Gastrocnemius medialis (tissue), 4 donors: ENCODE measurements around the gene CDH18. TPM values are rescaled to one million over a fixed set of nuclear protein-coding genes. Genes with fewer than 3 reads are reported as not detected.

Experiments
- ATAC-seq, 2 donors: fragments of 150-250 bp; one replicate each; pipeline ENCODE4 v1.9.1; 2016
- DNase-seq, 2 donors: peaks; one replicate each; pipeline ENCODE4 v3.0.0-alpha.2; 2019
- H3K27ac ChIP-seq, 4 donors: fragments of 200-600 bp; sonication (generic); 1 replicate in 1 of 4; 2 replicates in 3 of 4; pipeline ENCODE4 v1.5.1; 2016 to 2018; ENCODE audit warnings: mild to moderate bottlenecking in 2 of 4, moderate library complexity in 1 of 4
- H3K27me3 ChIP-seq, 3 donors: fragments of 200-600 bp; sonication (generic) in 2 of 3; 1 replicate in 1 of 3; 2 replicates in 2 of 3; pipeline versions ENCODE4 v1.5.1 to v1.6.0; 2016 to 2019; ENCODE audit warnings: mild to moderate bottlenecking in 1 of 3, moderate library complexity in 1 of 3
- H3K36me3 ChIP-seq, 2 donors: fragments of 200-600 bp; sonication (generic) in 1 of 2; one replicate each; pipeline ENCODE4 v1.5.1; 2017 to 2018
- H3K4me1 ChIP-seq, 2 donors: fragments of 200-600 bp; sonication (generic) in 1 of 2; one replicate each; pipeline ENCODE4 v1.5.1; 2016 to 2017; ENCODE audit warnings: mild to moderate bottlenecking in 2 of 2
- H3K4me3 ChIP-seq, 4 donors: fragments of 200-600 bp; sonication (generic) in 3 of 4; 1 replicate in 1 of 4; 2 replicates in 3 of 4; pipeline ENCODE4 v1.5.1; 2016 to 2019; ENCODE audit warnings: mild to moderate bottlenecking in 2 of 4
- H3K9me3 ChIP-seq, 3 donors: fragments of 200-600 bp; sonication (generic) in 2 of 3; 1 replicate in 1 of 3; 2 replicates in 2 of 3; pipeline ENCODE4 v1.5.1; 2016 to 2019
- CTCF ChIP-seq, 5 experiments: fragments of 450-650 bp in 3 of 5; fragments of 200-600 bp in 2 of 5; sonication (generic) in 2 of 5; IDR thresholded peaks in 4 of 5; conservative IDR thresholded peaks in 1 of 5; 1 replicate in 4 of 5; 2 replicates in 1 of 5; pipeline ENCODE4 v1.5.1; 2016 to 2019; ENCODE audit warnings: antibody characterized with exemption in 5 of 5, mild to moderate bottlenecking in 3 of 5, moderate library complexity in 3 of 5
- POLR2A ChIP-seq, 2 donors: fragments of 450-650 bp; IDR thresholded peaks; one replicate each; pipeline ENCODE4 v1.6.1; 2017; ENCODE audit warnings: antibody characterized with exemption in 2 of 2, mild to moderate bottlenecking in 2 of 2, moderate library complexity in 2 of 2
- in situ Hi-C, 4 donors: fragments of 200-750 bp; cut with MboI; loops; one replicate each; pipeline versions ENCODE4 v1.15.0 to v1.8.0; 2017; ENCODE audit warnings: low sequenced_read_pairs in 4 of 4
- intact Hi-C: fragments of 100-400 bp; cut with DNase I; formaldehyde crosslinking; loops from one replicate; pipeline ENCODE4 v1.15.1; 2023; ENCODE audit warnings: low total_unique reads
- total RNA-seq, 4 donors: library from RNA; depleted of rRNA; stranded (reverse); fragments of >200 nt; gene quantifications; one replicate each; pipeline versions ENCODE4 v1.1.0 to v1.2.3, GENCODE V29; 2016

CDH18 gene
- total RNA-seq, 4 donors from 2014 or later = not detected

- intact Hi-C loops = no loop called here
These were observed 422.5 kb downstream of the CDH18 start for GRCh38 chr5:19565466-19565865.

GRCh38 chr5:19564036-19564435 is 424.0 kb downstream of the CDH18 start:
- H3K9me3 ChIP-seq = no peaks in the 10 kb centered on the region

More at GRCh38 chr5:19565466-19565865, 422.5 kb downstream of the CDH18 start:
- H3K27ac ChIP-seq = no peak overlapping the region
- no peaks in the 10 kb centered on the region for H3K9me3 ChIP-seq
- ATAC-seq (no peak), DNase-seq (no peak)
- no peaks in the 10 kb centered on the region for H3K27me3 ChIP-seq
- H3K4me1 ChIP-seq = no peaks in the 10 kb centered on the region
- no peak for TF ChIP-seq POLR2A (IDR thresholded peaks at IDR 0.05)
- TF ChIP-seq CTCF (IDR thresholded peaks at IDR 0.05 in 4 of 5, conservative IDR thresholded peaks at IDR 0.05 in 1 of 5) = no peak
- H3K36me3 ChIP-seq = no peaks in the 10 kb centered on the region
- no peak overlapping the region for H3K4me3 ChIP-seq
- in situ Hi-C loops = no loop called here

GRCh38 chr5:19555876-19556275 is 432.1 kb downstream of the CDH18 start:
- Histone ChIP-seq H3K9me3 (no peaks in the 10 kb centered on the region), H3K27me3 (no peaks in the 10 kb centered on the region), H3K4me3 (no peak overlapping the region), H3K4me1 (no peaks in the 10 kb centered on the region), H3K36me3 (no peaks in the 10 kb centered on the region), H3K27ac (no peak overlapping the region)
- DNase-seq (no peak), ATAC-seq (no peak)
- no peak for TF ChIP-seq POLR2A (IDR thresholded peaks at IDR 0.05)
- no peak for TF ChIP-seq CTCF (IDR thresholded peaks at IDR 0.05 in 4 of 5, conservative IDR thresholded peaks at IDR 0.05 in 1 of 5)
- in situ Hi-C loops = no loop called here
- intact Hi-C loops = no loop called here

More at GRCh38 chr5:19564036-19564435, 424.0 kb downstream of the CDH18 start:
- intact Hi-C loops (no loop called here), in situ Hi-C loops (no loop called here)
- Histone ChIP-seq H3K36me3 (no peaks in the 10 kb centered on the region), H3K4me3 (no peak overlapping the region), H3K4me1 (no peaks in the 10 kb centered on the region), H3K27me3 (no peaks in the 10 kb centered on the region), H3K27ac (no peak overlapping the region)
- DNase-seq (no peak), ATAC-seq (no peak)
- TF ChIP-seq CTCF (IDR thresholded peaks at IDR 0.05 in 4 of 5, conservative IDR thresholded peaks at IDR 0.05 in 1 of 5) (no peak), POLR2A (IDR thresholded peaks at IDR 0.05) (no peak)

- ATAC-seq (no peak), DNase-seq (no peak)
- Histone ChIP-seq H3K27ac (no peak overlapping the region), H3K36me3 (no peaks in the 10 kb centered on the region), H3K27me3 (no peaks in the 10 kb centered on the region), H3K4me3 (no peak overlapping the region), H3K4me1 (no peaks in the 10 kb centered on the region), H3K9me3 (no peaks in the 10 kb centered on the region)
- in situ Hi-C loops = no loop called here
- TF ChIP-seq CTCF (IDR thresholded peaks at IDR 0.05 in 4 of 5, conservative IDR thresholded peaks at IDR 0.05 in 1 of 5) (no peak), POLR2A (IDR thresholded peaks at IDR 0.05) (no peak)
- intact Hi-C loops = no loop called here
These were observed 432.6 kb downstream of the CDH18 start for GRCh38 chr5:19555436-19555835.

- in situ Hi-C loops = no loop called here
- no peak for DNase-seq
- no peak overlapping the region for H3K27ac ChIP-seq
- H3K36me3 ChIP-seq = no peaks in the 10 kb centered on the region
- no peak for TF ChIP-seq POLR2A (IDR thresholded peaks at IDR 0.05)
- TF ChIP-seq CTCF (IDR thresholded peaks at IDR 0.05 in 4 of 5, conservative IDR thresholded peaks at IDR 0.05 in 1 of 5) = no peak
- intact Hi-C loops = no loop called here
- H3K4me1 ChIP-seq = no peaks in the 10 kb centered on the region
- H3K9me3 ChIP-seq = no peaks in the 10 kb centered on the region
- H3K27me3 ChIP-seq = no peaks in the 10 kb centered on the region
- H3K4me3 ChIP-seq = no peak overlapping the region
- no peak for ATAC-seq
These were observed 433.5 kb downstream of the CDH18 start for GRCh38 chr5:19554524-19554923.
